ENCODE measurements around the gene NWD2.

Gene NWD2

DNA sequence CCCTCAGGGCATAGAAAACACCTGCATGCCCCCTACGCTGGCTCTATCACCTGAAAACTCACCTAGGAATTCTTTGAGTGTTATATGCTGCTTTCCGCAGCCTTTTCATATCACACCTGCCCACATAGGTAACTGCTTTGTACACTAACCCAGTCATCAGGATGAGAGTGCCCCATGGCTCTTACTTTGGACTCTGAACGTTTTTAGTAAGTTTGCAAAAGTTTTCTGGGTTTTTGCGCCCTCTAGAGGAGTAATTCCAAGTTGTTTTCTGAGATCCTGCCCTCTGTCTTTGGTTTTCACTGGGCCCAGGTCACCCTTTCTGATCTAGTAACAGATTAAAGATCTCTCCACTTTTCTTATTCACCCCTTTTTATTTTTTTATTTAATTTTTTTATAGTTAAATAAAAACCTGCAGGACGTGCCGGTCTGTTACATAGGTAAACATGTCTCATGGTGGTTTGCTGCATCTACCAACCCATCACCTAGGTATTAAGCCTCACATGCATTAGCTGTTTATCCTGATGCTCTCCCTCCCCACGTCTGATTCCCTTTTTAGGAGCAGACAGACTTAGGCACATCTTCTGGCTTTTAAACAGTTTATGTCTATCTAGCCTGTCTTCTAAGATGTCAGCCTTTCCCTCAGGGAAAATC is 139.2 kb downstream of the NWD2 start:
- no peak overlapping the region for H3K27ac ChIP-seq
- no peak for TF ChIP-seq ZFX (IDR thresholded peaks at IDR 0.05; ENCODE audit: borderline replicate concordance)
- TF ChIP-seq CTCF (IDR thresholded peaks at IDR 0.05) = peak; percentile 80

GRCh38 chr4:37385424-37385823 is 140.9 kb downstream of the NWD2 start:
- TF ChIP-seq ZFX (IDR thresholded peaks at IDR 0.05; ENCODE audit: borderline replicate concordance) (no peak), CTCF (IDR thresholded peaks at IDR 0.05) (no peak)
- H3K27ac ChIP-seq = no peak overlapping the region

- H3K27ac ChIP-seq = no peak overlapping the region
- TF ChIP-seq CTCF (IDR thresholded peaks at IDR 0.05) (no peak), ZFX (IDR thresholded peaks at IDR 0.05; ENCODE audit: borderline replicate concordance) (no peak)
These were observed 144.3 kb downstream of the NWD2 start for GRCh38 chr4:37388681-37389365.

DNA sequence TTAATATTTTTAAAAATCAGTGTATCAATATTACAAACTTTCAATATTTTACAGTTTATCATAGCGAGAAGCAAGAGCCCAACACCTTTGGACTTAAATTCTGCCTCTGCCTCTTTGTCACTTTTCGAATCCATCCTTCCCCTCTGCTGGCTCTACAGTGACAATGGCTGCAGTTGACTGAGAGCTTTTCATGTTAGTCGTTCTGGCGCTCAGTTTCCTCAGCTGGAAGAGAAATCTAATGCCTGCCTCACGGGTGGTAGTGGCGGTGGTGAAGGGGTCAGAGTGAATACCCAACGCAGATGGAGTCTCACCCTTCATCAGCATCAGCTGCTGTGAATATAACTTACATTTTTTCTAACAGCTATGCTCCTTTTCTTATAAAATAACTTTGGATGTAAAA is 144.8 kb downstream of the NWD2 start:
- TF ChIP-seq CTCF (IDR thresholded peaks at IDR 0.05) (no peak), ZFX (IDR thresholded peaks at IDR 0.05; ENCODE audit: borderline replicate concordance) (no peak)
- no peak overlapping the region for H3K27ac ChIP-seq

- no peak overlapping the region for H3K27ac ChIP-seq
- peak; percentile 80 for TF ChIP-seq CTCF (IDR thresholded peaks at IDR 0.05)
- no peak for TF ChIP-seq ZFX (IDR thresholded peaks at IDR 0.05; ENCODE audit: borderline replicate concordance)
These were observed 145.5 kb downstream of the NWD2 start for GRCh38 chr4:37389967-37390580.

DNA sequence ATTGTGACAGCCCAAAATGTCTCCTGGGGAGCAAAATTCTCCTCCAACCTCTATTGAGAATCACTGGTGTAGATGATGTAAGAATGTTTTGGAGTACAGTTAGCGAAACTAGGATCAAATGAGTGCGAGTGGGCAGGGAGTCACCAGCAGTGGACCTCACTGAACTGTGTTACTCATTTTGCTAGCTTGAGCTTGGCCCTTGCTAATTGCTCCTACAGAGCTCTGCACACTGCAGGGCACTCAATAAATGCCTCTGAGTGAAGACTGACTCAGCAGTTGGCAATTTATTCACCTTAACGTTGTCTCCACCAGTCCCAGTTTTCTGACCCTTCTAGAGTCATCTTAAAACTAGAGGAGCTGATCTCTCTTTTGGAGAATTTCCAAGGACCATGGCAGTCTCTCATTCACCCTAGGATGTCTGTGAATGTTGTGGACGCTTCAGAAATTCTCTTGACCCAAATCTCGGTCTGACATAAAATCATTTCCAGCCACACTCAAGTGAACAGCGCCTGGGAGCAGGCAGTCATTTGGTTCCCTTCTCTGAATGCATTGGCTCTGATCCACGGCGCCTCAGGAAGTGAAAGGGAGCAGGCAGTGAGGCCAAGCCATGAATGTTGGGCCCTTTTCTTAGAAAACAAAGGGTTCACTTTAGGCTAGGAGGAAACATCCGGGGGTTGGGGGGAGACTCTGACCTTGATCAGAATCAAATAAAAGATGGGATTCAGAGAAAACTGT is 148.1 kb downstream of the NWD2 start:
- no peak for TF ChIP-seq CTCF (IDR thresholded peaks at IDR 0.05)
- TF ChIP-seq ZFX (IDR thresholded peaks at IDR 0.05; ENCODE audit: borderline replicate concordance) = no peak
- H3K27ac ChIP-seq = no peak overlapping the region

Data from 22Rv1 (cell line).